Loucy (cell line): ENCODE results near the gene CUX1.
A peak's percentile ranks its signal among the peaks of the same experiment; 100 is the strongest.

ENCODE experiments used
- H2AFZ ChIP-seq: fragments of 200-600 bp; sonication (generic); 2 replicates; pipeline ENCODE4 v1.6.0; 2016; ENCODE audit warnings: antibody characterized with exemption, mild to moderate bottlenecking, low read length, moderate library complexity
- H3F3A ChIP-seq: fragments of 200-600 bp; 2 replicates; pipeline ENCODE4 v1.6.0; 2016; ENCODE audit warnings: antibody characterized with exemption, low read depth, mild to moderate bottlenecking
- H3K27me3 ChIP-seq: fragments of 200-600 bp; sonication (generic); 2 replicates; pipeline ENCODE4 v1.6.1; 2014; ENCODE audit warnings: low read length, mild to moderate bottlenecking; ENCODE audit not compliant: insufficient read depth, poor library complexity, severe bottlenecking
- H3K36me3 ChIP-seq: fragments of 200-600 bp; sonication (generic); 2 replicates; pipeline ENCODE4 v1.6.1; 2016; ENCODE audit warnings: low read length; ENCODE audit not compliant: insufficient read depth
- H3K4me1 ChIP-seq: fragments of 200-600 bp; sonication (generic); 2 replicates; pipeline ENCODE4 v1.5.1; 2014; ENCODE audit warnings: low read length, mild to moderate bottlenecking; ENCODE audit not compliant: insufficient read depth, poor library complexity, severe bottlenecking
- H3K4me2 ChIP-seq: fragments of 200-600 bp; sonication (generic); 2 replicates; pipeline ENCODE4 v1.6.0; 2014; ENCODE audit warnings: antibody characterized with exemption, low read length, low read depth, mild to moderate bottlenecking; ENCODE audit not compliant: poor library complexity, severe bottlenecking
- H3K4me3 ChIP-seq: fragments of 200-600 bp; sonication (generic); 2 replicates; pipeline ENCODE4 v1.5.1; 2014; ENCODE audit warnings: low read length, mild to moderate bottlenecking, mixed read lengths; ENCODE audit not compliant: poor library complexity, severe bottlenecking
- H3K79me2 ChIP-seq: fragments of 200-600 bp; sonication (generic); 2 replicates; pipeline ENCODE4 v1.6.1; 2014; ENCODE audit warnings: low read length; ENCODE audit not compliant: insufficient read depth
- H3K9ac ChIP-seq: fragments of 200-600 bp; sonication (generic); 2 replicates; pipeline ENCODE4 v1.6.0; 2014; ENCODE audit warnings: mild to moderate bottlenecking, low read depth, low read length, moderate library complexity; ENCODE audit not compliant: poor library complexity, severe bottlenecking
- H3K9me2 ChIP-seq: fragments of 200-600 bp; sonication (generic); replicated peaks from 2 replicates; pipeline ENCODE4 v1.6.1; 2016; ENCODE audit warnings: low read depth, low read length, mixed read lengths
- H3K9me3 ChIP-seq: fragments of 200-600 bp; sonication (generic); 2 replicates; pipeline ENCODE4 v1.6.1; 2014; ENCODE audit warnings: mild to moderate bottlenecking, antibody characterized with exemption, low read length, low read depth; ENCODE audit not compliant: insufficient read depth
- H4K20me1 ChIP-seq: fragments of 200-600 bp; sonication (generic); 2 replicates; pipeline ENCODE4 v1.6.0; 2014; ENCODE audit warnings: antibody characterized with exemption, low read length, mild to moderate bottlenecking; ENCODE audit not compliant: insufficient read depth, poor library complexity, severe bottlenecking
- CTCF ChIP-seq: fragments of 200-600 bp; sonication (generic); conservative IDR thresholded peaks from 2 replicates; pipeline ENCODE4 v1.5.1; 2014; ENCODE audit warnings: mild to moderate bottlenecking, antibody characterized with exemption, low read length
- EZH2phosphoT487 ChIP-seq: fragments of 200-600 bp; IDR thresholded peaks from 2 replicates; pipeline ENCODE4 v1.6.1; 2018; ENCODE audit warnings: antibody characterized with exemption, mild to moderate bottlenecking, moderate library complexity, borderline replicate concordance

CUX1 gene

GRCh38 chr7:101784292-101785127 lies 32.9 kb upstream of the CUX1 start:
- Histone ChIP-seq H3K27me3 (no peaks in the 10 kb centered on the region), H3F3A (no peaks in the 10 kb centered on the region), H3K79me2 (no peaks in the 10 kb centered on the region), H3K4me2 (no peak overlapping the region), H2AFZ (0 out of 2 replicates have a peak overlapping the region, but pooled peaks have one; percentile 16), H3K36me3 (no peaks in the 10 kb centered on the region), H3K9ac (no peak overlapping the region), H3K9me2 (no peaks in the 10 kb centered on the region), H3K4me3 (no peak overlapping the region), H4K20me1 (no peaks in the 10 kb centered on the region), H3K4me1 (no peaks in the 10 kb centered on the region), H3K9me3 (no peaks in the 10 kb centered on the region)
- TF ChIP-seq EZH2phosphoT487 (no peak), CTCF (no peak)

- no peak overlapping the region for H3K9ac ChIP-seq
- H3K4me1 ChIP-seq, result no peaks in the 10 kb centered on the region
- TF ChIP-seq EZH2phosphoT487 (no peak), CTCF (no peak)
- H3K4me2 ChIP-seq, result no peak overlapping the region
- no peaks in the 10 kb centered on the region for H3K36me3 ChIP-seq
- H3K79me2 ChIP-seq, result no peaks in the 10 kb centered on the region
- H3F3A ChIP-seq, result no peaks in the 10 kb centered on the region
- H3K27me3 ChIP-seq, result no peaks in the 10 kb centered on the region
- no peak overlapping the region for H3K4me3 ChIP-seq
- no peaks in the 10 kb centered on the region for H3K9me3 ChIP-seq
- no peak overlapping the region for H2AFZ ChIP-seq
- H4K20me1 ChIP-seq, result no peaks in the 10 kb centered on the region
- no peaks in the 10 kb centered on the region for H3K9me2 ChIP-seq
These were observed 29.6 kb upstream of the CUX1 start for GRCh38 chr7:101787864-101788263.

GRCh38 chr7:101788517-101788916 lies 28.9 kb upstream of the CUX1 start:
- H3K27me3 ChIP-seq, result no peaks in the 10 kb centered on the region
- no peaks in the 10 kb centered on the region for H3K9me3 ChIP-seq
- H3K9ac ChIP-seq, result no peak overlapping the region
- TF ChIP-seq CTCF (no peak), EZH2phosphoT487 (no peak)
- no peaks in the 10 kb centered on the region for H3K79me2 ChIP-seq
- H3K4me3 ChIP-seq, result no peak overlapping the region
- H3K9me2 ChIP-seq, result no peaks in the 10 kb centered on the region
- H3F3A ChIP-seq, result no peaks in the 10 kb centered on the region
- no peak overlapping the region for H2AFZ ChIP-seq
- no peaks in the 10 kb centered on the region for H3K36me3 ChIP-seq
- H3K4me2 ChIP-seq, result no peak overlapping the region
- H4K20me1 ChIP-seq, result no peaks in the 10 kb centered on the region
- no peaks in the 10 kb centered on the region for H3K4me1 ChIP-seq
